ENCODE results near the gene KRTAP5-3.

KRTAP5-3 gene

DNA sequence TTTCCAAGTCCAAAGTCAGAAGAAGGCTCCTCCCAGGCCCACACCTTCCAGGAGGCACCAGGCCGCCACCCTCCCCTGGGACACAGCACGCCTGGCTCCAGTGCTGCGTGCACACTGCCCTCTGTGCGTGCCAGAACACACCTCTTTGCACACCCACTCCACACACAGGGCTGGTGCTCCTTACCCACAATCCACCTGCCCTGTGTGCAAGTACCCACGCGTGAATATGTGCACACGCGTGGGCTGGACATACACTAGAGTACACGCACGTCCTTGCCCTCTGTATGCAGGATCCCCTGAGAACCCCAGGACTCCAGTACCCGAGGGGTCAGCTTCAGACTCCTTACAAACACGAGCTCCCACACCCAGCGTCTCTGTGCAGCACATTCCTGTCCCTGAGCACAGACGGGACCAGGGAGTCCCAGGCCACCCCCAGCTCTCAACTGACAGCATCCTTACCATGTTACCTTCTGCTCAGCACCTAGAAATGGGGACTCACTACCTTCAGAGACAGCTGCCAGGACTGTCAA is 38.9 kb downstream of the KRTAP5-3 start:
- ChIA-PET POLR2A (no interaction called here), CTCF (interaction anchor here (0.7 kb wide), 2 partner anchors 11 to 23 kb away, joined by 4 read pairs; no protein-coding TSS in a partner anchor)
- TF ChIP-seq, protein P1, sequence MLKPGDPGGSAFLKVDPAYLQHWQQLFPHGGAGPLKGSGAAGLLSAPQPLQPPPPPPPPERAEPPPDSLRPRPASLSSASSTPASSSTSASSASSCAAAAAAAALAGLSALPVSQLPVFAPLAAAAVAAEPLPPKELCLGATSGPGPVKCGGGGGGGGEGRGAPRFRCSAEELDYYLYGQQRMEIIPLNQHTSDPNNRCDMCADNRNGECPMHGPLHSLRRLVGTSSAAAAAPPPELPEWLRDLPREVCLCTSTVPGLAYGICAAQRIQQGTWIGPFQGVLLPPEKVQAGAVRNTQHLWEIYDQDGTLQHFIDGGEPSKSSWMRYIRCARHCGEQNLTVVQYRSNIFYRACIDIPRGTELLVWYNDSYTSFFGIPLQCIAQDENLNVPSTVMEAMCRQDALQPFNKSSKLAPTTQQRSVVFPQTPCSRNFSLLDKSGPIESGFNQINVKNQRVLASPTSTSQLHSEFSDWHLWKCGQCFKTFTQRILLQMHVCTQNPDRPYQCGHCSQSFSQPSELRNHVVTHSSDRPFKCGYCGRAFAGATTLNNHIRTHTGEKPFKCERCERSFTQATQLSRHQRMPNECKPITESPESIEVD (tag by site-specific recombination; IDR thresholded peaks at IDR 0.05), result no peak
- TF ChIP-seq ZNF600 (tag by site-specific recombination; IDR thresholded peaks at IDR 0.05), result peak; percentile 58
- no peak for TF ChIP-seq RBAK (tag by site-specific recombination; IDR thresholded peaks at IDR 0.05)
- TF ChIP-seq ZNF266 (tag by site-specific recombination; IDR thresholded peaks at IDR 0.05; ENCODE audit: low read depth), result no peak
- TF ChIP-seq, protein P2, sequence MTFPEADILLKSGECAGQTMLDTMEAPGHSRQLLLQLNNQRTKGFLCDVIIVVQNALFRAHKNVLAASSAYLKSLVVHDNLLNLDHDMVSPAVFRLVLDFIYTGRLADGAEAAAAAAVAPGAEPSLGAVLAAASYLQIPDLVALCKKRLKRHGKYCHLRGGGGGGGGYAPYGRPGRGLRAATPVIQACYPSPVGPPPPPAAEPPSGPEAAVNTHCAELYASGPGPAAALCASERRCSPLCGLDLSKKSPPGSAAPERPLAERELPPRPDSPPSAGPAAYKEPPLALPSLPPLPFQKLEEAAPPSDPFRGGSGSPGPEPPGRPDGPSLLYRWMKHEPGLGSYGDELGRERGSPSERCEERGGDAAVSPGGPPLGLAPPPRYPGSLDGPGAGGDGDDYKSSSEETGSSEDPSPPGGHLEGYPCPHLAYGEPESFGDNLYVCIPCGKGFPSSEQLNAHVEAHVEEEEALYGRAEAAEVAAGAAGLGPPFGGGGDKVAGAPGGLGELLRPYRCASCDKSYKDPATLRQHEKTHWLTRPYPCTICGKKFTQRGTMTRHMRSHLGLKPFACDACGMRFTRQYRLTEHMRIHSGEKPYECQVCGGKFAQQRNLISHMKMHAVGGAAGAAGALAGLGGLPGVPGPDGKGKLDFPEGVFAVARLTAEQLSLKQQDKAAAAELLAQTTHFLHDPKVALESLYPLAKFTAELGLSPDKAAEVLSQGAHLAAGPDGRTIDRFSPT (tag by site-specific recombination; IDR thresholded peaks at IDR 0.05), result no peak
- TF ChIP-seq, protein P3, sequence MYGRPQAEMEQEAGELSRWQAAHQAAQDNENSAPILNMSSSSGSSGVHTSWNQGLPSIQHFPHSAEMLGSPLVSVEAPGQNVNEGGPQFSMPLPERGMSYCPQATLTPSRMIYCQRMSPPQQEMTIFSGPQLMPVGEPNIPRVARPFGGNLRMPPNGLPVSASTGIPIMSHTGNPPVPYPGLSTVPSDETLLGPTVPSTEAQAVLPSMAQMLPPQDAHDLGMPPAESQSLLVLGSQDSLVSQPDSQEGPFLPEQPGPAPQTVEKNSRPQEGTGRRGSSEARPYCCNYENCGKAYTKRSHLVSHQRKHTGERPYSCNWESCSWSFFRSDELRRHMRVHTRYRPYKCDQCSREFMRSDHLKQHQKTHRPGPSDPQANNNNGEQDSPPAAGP (tag by site-specific recombination; IDR thresholded peaks at IDR 0.05), result 0 out of 2 replicates have a peak, but pooled peaks have one; percentile 47
- peak; percentile 47; the same call in 1 of the 2 replicates for TF ChIP-seq KLF1 (tag by site-specific recombination; IDR thresholded peaks at IDR 0.05)
- H3K9me3 ChIP-seq (ENCODE audit: control insufficient read depth, insufficient read depth, low read depth, low read length), result no peaks in the 10 kb centered on the region
- H3K4me1 ChIP-seq (ENCODE audit: control insufficient read depth, insufficient read depth, low read length), result no peaks in the 10 kb centered on the region; the same call in 1 of the 2 replicates
- H3K36me3 ChIP-seq (ENCODE audit: control insufficient read depth in 2 of 2, insufficient read depth in 1 of 2, low read length in 2 of 2), result peaks cover 0 to 6% of the 10 kb centered on the region in 2 experiments; a peak in 1 of 3 replicates
- no peak overlapping the region for H3K4me3 ChIP-seq (ENCODE audit: low read depth, low read length)
- no peak overlapping the region for H3K27ac ChIP-seq (ENCODE audit: extremely low read depth, low read depth, low read length)

DNA sequence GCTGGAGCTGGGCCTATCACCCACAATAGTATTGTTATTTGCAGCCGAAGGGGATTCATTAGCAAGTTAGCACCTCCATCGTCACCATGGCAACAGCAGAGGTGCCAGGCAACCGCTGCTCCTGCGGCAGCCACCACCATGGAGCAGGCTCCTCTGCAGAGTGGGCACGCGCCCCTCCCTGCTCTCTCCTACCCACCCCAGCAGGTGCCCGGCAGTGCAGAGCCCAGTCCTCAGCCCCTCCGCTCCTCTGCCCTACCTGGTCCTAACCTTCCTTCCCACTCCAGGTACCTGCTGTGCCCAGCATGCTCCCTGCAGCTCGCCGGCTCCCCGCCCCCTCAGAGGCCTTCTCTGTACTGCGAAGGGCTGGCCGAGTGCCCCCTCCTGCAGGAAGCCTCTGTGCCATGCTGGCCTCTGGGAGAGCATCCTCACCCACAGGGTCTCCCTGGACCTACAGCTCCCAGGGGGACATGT is 39.8 kb downstream of the KRTAP5-3 start:
- TF ChIP-seq SCRT1 (tag by site-specific recombination; IDR thresholded peaks at IDR 0.05; ENCODE audit: borderline replicate concordance) (no peak), MYNN (tag by site-specific recombination; IDR thresholded peaks at IDR 0.05; ENCODE audit: borderline replicate concordance) (peak; percentile 91), ZNF146 (tag by site-specific recombination; IDR thresholded peaks at IDR 0.05) (no peak), ZIC2 (tag by site-specific recombination; IDR thresholded peaks at IDR 0.05) (peak; percentile 32; the same call in 1 of the 2 replicates), ZNF274 (IDR thresholded peaks at IDR 0.05; ENCODE audit: low read length) (no peak), ZNF274 (tag by site-specific recombination; IDR thresholded peaks at IDR 0.05; ENCODE audit: borderline replicate concordance) (no peak), ZNF423 (tag by site-specific recombination; IDR thresholded peaks at IDR 0.05) (no peak), ZNF341 (tag by site-specific recombination; IDR thresholded peaks at IDR 0.05; ENCODE audit: low read depth) (peak; percentile 62)
- H3K9me3 ChIP-seq (ENCODE audit: control insufficient read depth, insufficient read depth, low read depth, low read length), result no peaks in the 10 kb centered on the region
- ChIA-PET POLR2A (interaction anchor here (0.6 kb wide), 2 partner anchors 11 kb away, joined by 5 to 6 read pairs; no protein-coding TSS in a partner anchor), CTCF (interaction anchor here (0.7 to 1.7 kb wide), 3 partner anchors 11 to 22 kb away, joined by 3 to 12 read pairs (median 4); no protein-coding TSS in a partner anchor)
- no peak overlapping the region for H3K27ac ChIP-seq (ENCODE audit: extremely low read depth, low read depth, low read length)
- no peaks in the 10 kb centered on the region; the same call in 1 of the 2 replicates for H3K4me1 ChIP-seq (ENCODE audit: control insufficient read depth, insufficient read depth, low read length)
- no peak overlapping the region for H3K4me3 ChIP-seq (ENCODE audit: low read depth, low read length)
- H3K36me3 ChIP-seq (ENCODE audit: control insufficient read depth in 2 of 2, insufficient read depth in 1 of 2, low read length in 2 of 2), result peaks cover 0 to 13% of the 10 kb centered on the region in 2 experiments; a peak in 1 of 3 replicates

DNA sequence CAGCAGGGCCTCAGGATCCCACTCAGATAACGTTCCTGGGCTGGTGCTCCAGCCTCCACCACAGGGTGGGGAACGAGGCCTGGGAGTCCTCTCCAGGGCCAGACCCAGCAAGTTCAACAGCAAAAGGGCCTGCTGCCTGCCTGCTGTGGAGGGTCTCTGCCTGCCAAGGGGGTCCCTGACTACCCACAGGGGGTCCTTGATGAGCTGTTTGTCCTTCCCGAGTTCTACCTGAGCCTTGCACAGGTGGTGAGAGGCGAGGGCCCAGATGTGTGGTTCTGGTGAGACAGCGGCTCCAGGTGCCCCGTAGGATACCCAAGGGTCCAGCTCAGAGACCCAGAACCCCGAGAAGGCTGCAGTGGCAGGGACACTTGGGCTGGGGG is 40.6 kb downstream of the KRTAP5-3 start:
- no peak overlapping the region for H3K4me3 ChIP-seq (ENCODE audit: low read depth, low read length)
- 0 out of 2 replicates have a peak, but pooled peaks have one; percentile 14 for TF ChIP-seq IKZF3 (tag by site-specific recombination; IDR thresholded peaks at IDR 0.05)
- no peak for TF ChIP-seq SP7 (tag by site-specific recombination; IDR thresholded peaks at IDR 0.05)
- TF ChIP-seq, protein P4, sequence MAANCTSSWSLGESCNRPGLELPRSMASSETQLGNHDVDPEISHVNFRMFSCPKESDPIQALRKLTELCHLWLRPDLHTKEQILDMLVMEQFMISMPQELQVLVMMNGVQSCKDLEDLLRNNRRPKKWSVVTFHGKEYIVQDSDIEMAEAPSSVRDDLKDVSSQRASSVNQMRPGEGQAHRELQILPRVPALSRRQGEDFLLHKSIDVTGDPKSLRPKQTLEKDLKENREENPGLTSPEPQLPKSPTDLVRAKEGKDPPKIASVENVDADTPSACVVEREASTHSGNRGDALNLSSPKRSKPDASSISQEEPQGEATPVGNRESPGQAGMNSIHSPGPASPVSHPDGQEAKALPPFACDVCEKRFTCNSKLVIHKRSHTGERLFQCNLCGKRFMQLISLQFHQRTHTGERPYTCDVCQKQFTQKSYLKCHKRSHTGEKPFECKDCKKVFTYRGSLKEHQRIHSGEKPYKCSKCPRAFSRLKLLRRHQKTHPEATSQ (tag by site-specific recombination; IDR thresholded peaks at IDR 0.05), result no peak
- TF ChIP-seq HOXA7 (CRISPR knock-in tag; IDR thresholded peaks at IDR 0.05; ENCODE audit: borderline replicate concordance), result no peak
- TF ChIP-seq ZIC2 (tag by site-specific recombination; IDR thresholded peaks at IDR 0.05), result no peak
- CTCF ChIA-PET, result interaction anchor here (0.5 to 1.7 kb wide), 6 partner anchors 10 to 449 kb away, joined by 3 to 12 read pairs (median 4); no protein-coding TSS in a partner anchor
- no peaks in the 10 kb centered on the region; the same call in 1 of the 2 replicates for H3K4me1 ChIP-seq (ENCODE audit: control insufficient read depth, insufficient read depth, low read length)
- POLR2A ChIA-PET, result interaction anchor here (0.6 kb wide), 1 partner anchor 10 kb away, joined by 5 read pairs; no protein-coding TSS in a partner anchor
- H3K36me3 ChIP-seq (ENCODE audit: control insufficient read depth in 2 of 2, insufficient read depth in 1 of 2, low read length in 2 of 2), result peaks cover 0 to 20% of the 10 kb centered on the region in 2 experiments; a peak in 1 of 3 replicates
- no peak overlapping the region for H3K27ac ChIP-seq (ENCODE audit: extremely low read depth, low read depth, low read length)
- no peaks in the 10 kb centered on the region for H3K9me3 ChIP-seq (ENCODE audit: control insufficient read depth, insufficient read depth, low read depth, low read length)

Measured in HEK293 (cell line).